GM21737 (cell line): Measurements from ENCODE around the gene FGFRL1.
"Not testable (repeated sequence)": the region's sequence is repeated elsewhere in the genome, so short reads cannot be mapped to it uniquely, and the experiment has no call there.

Source experiments
- ATAC-seq: cut with Tn5 transposase; IDR thresholded peaks from one replicate; pipeline ENCODE4 v1.9.1; 2021; ENCODE audit warnings: mild to moderate bottlenecking, moderate library complexity; ENCODE audit not compliant: unreplicated experiment

The FGFRL1 gene

GRCh38 chr4:992297-993110, 18.9 kb upstream of the FGFRL1 start:
- no peak for ATAC-seq

GRCh38 chr4:993111-994029, 18.1 kb upstream of the FGFRL1 start, which contains the start of gene SLC26A1:
SLC26A1 (minus strand) TSS chr4:993404; CDS start chr4:991703, 1,701 bp downstream.
- ATAC-seq = no peak

GRCh38 chr4:995311-996026, 16.0 kb upstream of the FGFRL1 start:
- no peak for ATAC-seq

- no peak for ATAC-seq
Measured at GRCh38 chr4:996030-996996, 15.1 kb upstream of the FGFRL1 start.

GRCh38 chr4:996997-997374, 14.4 kb upstream of the FGFRL1 start:
- no peak for ATAC-seq

- no peak for ATAC-seq
Measured at GRCh38 chr4:997375-998071, 13.9 kb upstream of the FGFRL1 start.

- no peak for ATAC-seq
Measured at GRCh38 chr4:998096-998691, 13.2 kb upstream of the FGFRL1 start.

GRCh38 chr4:999240-999863, 12.1 kb upstream of the FGFRL1 start:
- ATAC-seq = not testable (repeated sequence)

- ATAC-seq = no peak
Measured at GRCh38 chr4:999882-1000425, 11.5 kb upstream of the FGFRL1 start.

GRCh38 chr4:1000686-1001260, 10.7 kb upstream of the FGFRL1 start:
- ATAC-seq = no peak

GRCh38 chr4:1001561-1002130, 9.8 kb upstream of the FGFRL1 start:
- ATAC-seq = no peak

- no peak for ATAC-seq
Measured at GRCh38 chr4:1002131-1002630, 9.2 kb upstream of the FGFRL1 start.

GRCh38 chr4:1002631-1003251, 8.7 kb upstream of the FGFRL1 start:
- ATAC-seq = no peak

GRCh38 chr4:1003271-1004070, 8.0 kb upstream of the FGFRL1 start:
- ATAC-seq = no peak

GRCh38 chr4:1004071-1004418, 7.4 kb upstream of the FGFRL1 start:
- ATAC-seq = no peak
